Naive thymus-derived CD8-positive, alpha-beta T cell (primary cell): ENCODE measurements around the gene EPHA1. TPM values are rescaled to one million over a fixed set of nuclear protein-coding genes. Genes with fewer than 3 reads are reported as not detected.
A peak's percentile ranks its signal among the peaks of the same experiment; 100 is the strongest.

Source experiments
- ATAC-seq, 2 donors: fragments of 150-1000 bp; cut with Tn5 transposase in 1 of 2; sonication (Bioruptor Pico), chemical (Tn5 transposase) in 1 of 2; 1 replicate in 1 of 2; 2 replicates in 1 of 2; pipeline ENCODE4 v1.10.0; 2021; ENCODE audit warnings: mild to moderate bottlenecking in 2 of 2, moderate library complexity in 2 of 2
- POLR2A ChIA-PET: fragments of 350-600 bp; sonication (Branson Sonifier 250); formaldehyde crosslinking; loops from one replicate; lab custom pipeline; 2021; ENCODE audit warnings: antibody characterized with exemption; lab: Charles Lee
- DNase-seq, 10 donors: peaks; one replicate each; pipeline versions ENCODE4 v3.0.0 to v3.0.0-alpha.2; 2020 to 2022
- H3K27ac Mint-ChIP-seq, 10 donors: one replicate each; pipeline ENCODE4 v1.8.0; 2020 to 2022; ENCODE audit warnings: mild to moderate bottlenecking in 10 of 10, mixed read lengths in 10 of 10, moderate library complexity in 4 of 10, inconsistent platforms in 1 of 10
- H3K27me3 Mint-ChIP-seq, 5 donors: one replicate each; pipeline ENCODE4 v1.8.0; 2021 to 2022; ENCODE audit warnings: mixed read lengths in 5 of 5
- H3K36me3 Mint-ChIP-seq, 3 donors: one replicate each; pipeline ENCODE4 v1.8.0; 2020 to 2022; ENCODE audit warnings: mixed read lengths in 3 of 3, mild to moderate bottlenecking in 2 of 3, inconsistent platforms in 1 of 3
- H3K4me1 Mint-ChIP-seq, 4 donors: one replicate each; pipeline ENCODE4 v1.8.0; 2021 to 2022; ENCODE audit warnings: mixed read lengths in 4 of 4
- H3K4me3 Mint-ChIP-seq, 10 donors: one replicate each; pipeline ENCODE4 v1.8.0; 2020 to 2022; ENCODE audit warnings: mild to moderate bottlenecking in 10 of 10, mixed read lengths in 10 of 10, moderate library complexity in 6 of 10, inconsistent platforms in 1 of 10
- H3K9me3 Mint-ChIP-seq, 9 donors: one replicate each; pipeline ENCODE4 v1.8.0; 2020 to 2022; ENCODE audit warnings: mixed read lengths in 9 of 9, mild to moderate bottlenecking in 3 of 9, inconsistent platforms in 1 of 9, moderate library complexity in 1 of 9
- polyA plus RNA-seq, 3 donors: library from polyadenylated mRNA; unstranded; fragments of 300-500 nt; fragmentation: Illumina TruSeq; gene quantifications; one replicate each; pipeline ENCODE4 v1.2.3, GENCODE V29; 2021
- total RNA-seq, 8 experiments: library from RNA in 2 of 8; stranded (reverse) in 2 of 8; gene quantifications; one replicate each; pipeline ENCODE4 v1.2.3 and lab custom pipeline; 2021 to 2026

EPHA1 gene
- total RNA-seq (10 to 100 TPM; 44.8 to 44.9 TPM), polyA plus RNA-seq (10 to 100 TPM; 10.1 to 37.1 (median 16.2) TPM), total RNA-seq (lab: John Stamatoyannopoulos, UW) (6.1 to 84.3 (median 62.3) reads per million in 6 experiments)

GRCh38 chr7:143408686-143409561 lies at the start of gene EPHA1:
Gene EPHA1, minus strand, starts transcription at chr7:143408856. Its CDS starts 51 bp downstream, at chr7:143408805.
- H3K9me3 Mint-ChIP-seq = no peaks in the 10 kb centered on the region
- POLR2A ChIA-PET = interaction anchor here (0.6 to 11.1 kb wide), 12 partner anchors 8 to 169 kb away, joined by 3 to 184 read pairs (median 11); partner anchors contain the start of genes CASP2, GSTK1 and ZYX
- peak within 1 kb of the TSS; percentile 93 to 99 (median 94) for H3K4me3 Mint-ChIP-seq
- H3K27me3 Mint-ChIP-seq = peaks cover 0 to 11% (median 0%) of the 10 kb centered on the region in 5 donors
- peaks cover 0 to 20% (median 2%) of the 10 kb centered on the region in 3 donors for H3K36me3 Mint-ChIP-seq
- DNase-seq (peak; percentile 34 to 78 (median 56)), ATAC-seq (peak; percentile 73 to 78)
- peak within 1 kb of the TSS; percentile 89 to 99 (median 95) for H3K27ac Mint-ChIP-seq
- peaks cover 59 to 88% (median 80%) of the 10 kb centered on the region in 4 donors for H3K4me1 Mint-ChIP-seq

- Mint-ChIP-seq H3K4me1 (peaks cover 4 to 42% (median 14%) of the 10 kb centered on the region in 4 donors), H3K27me3 (no peaks in the 10 kb centered on the region), H3K9me3 (peaks cover 0 to 14% (median 4%) of the 10 kb centered on the region in 9 donors), H3K36me3 (peaks cover 8 to 40% (median 26%) of the 10 kb centered on the region in 3 donors), H3K4me3 (no peak overlapping the region), H3K27ac (no peak overlapping the region)
- DNase-seq (no peak), ATAC-seq (no peak)
- POLR2A ChIA-PET = no interaction called here
Measured at GRCh38 chr7:143458263-143458662, 49.6 kb upstream of the EPHA1 start.

- no peaks in the 10 kb centered on the region for H3K27me3 Mint-ChIP-seq
- DNase-seq = no peak
- H3K36me3 Mint-ChIP-seq = peaks cover 8 to 39% (median 27%) of the 10 kb centered on the region in 3 donors
- peaks cover 0 to 14% (median 4%) of the 10 kb centered on the region in 9 donors for H3K9me3 Mint-ChIP-seq
- peak overlapping the region in 1 of 10 donors; percentile 8 for H3K4me3 Mint-ChIP-seq
- peaks cover 14 to 52% (median 22%) of the 10 kb centered on the region in 4 donors for H3K4me1 Mint-ChIP-seq
- POLR2A ChIA-PET = no interaction called here
- ATAC-seq = no peak
- H3K27ac Mint-ChIP-seq = peak overlapping the region in 1 of 10 donors; percentile 40
Measured at GRCh38 chr7:143456992-143457793, 48.5 kb upstream of the EPHA1 start.

- POLR2A ChIA-PET = no interaction called here
- Mint-ChIP-seq H3K27ac (peak overlapping the region in 1 of 10 donors; percentile 59), H3K36me3 (peaks cover 8 to 39% (median 35%) of the 10 kb centered on the region in 3 donors), H3K4me3 (no peak overlapping the region), H3K9me3 (peaks cover 0 to 7% (median 3%) of the 10 kb centered on the region in 9 donors), H3K27me3 (no peaks in the 10 kb centered on the region), H3K4me1 (peaks cover 14 to 60% (median 24%) of the 10 kb centered on the region in 4 donors)
- DNase-seq = no peak
- ATAC-seq = no peak
Measured at GRCh38 chr7:143455942-143456341, 47.3 kb upstream of the EPHA1 start.

GRCh38 chr7:143455491-143455890 lies 46.8 kb upstream of the EPHA1 start:
- Mint-ChIP-seq H3K27me3 (no peaks in the 10 kb centered on the region), H3K9me3 (peaks cover 0 to 3% (median 0%) of the 10 kb centered on the region in 9 donors), H3K4me1 (peaks cover 14 to 60% (median 21%) of the 10 kb centered on the region in 4 donors), H3K36me3 (peaks cover 4 to 34% (median 30%) of the 10 kb centered on the region in 3 donors), H3K27ac (no peak overlapping the region), H3K4me3 (no peak overlapping the region)
- ATAC-seq (no peak), DNase-seq (no peak)
- POLR2A ChIA-PET = no interaction called here

GRCh38 chr7:143454091-143454680 lies 45.5 kb upstream of the EPHA1 start:
- Mint-ChIP-seq H3K27ac (peak overlapping the region in 2 of 10 donors; percentile 44 to 71), H3K27me3 (no peaks in the 10 kb centered on the region), H3K36me3 (peaks cover 0 to 30% (median 30%) of the 10 kb centered on the region in 3 donors), H3K9me3 (no peaks in the 10 kb centered on the region), H3K4me3 (no peak overlapping the region), H3K4me1 (peaks cover 14 to 60% (median 21%) of the 10 kb centered on the region in 4 donors)
- POLR2A ChIA-PET = no interaction called here
- DNase-seq (no peak), ATAC-seq (no peak)

- H3K27me3 Mint-ChIP-seq = no peaks in the 10 kb centered on the region
- POLR2A ChIA-PET = no interaction called here
- H3K9me3 Mint-ChIP-seq = no peaks in the 10 kb centered on the region
- peak overlapping the region in 2 of 10 donors; percentile 17 to 61 for H3K27ac Mint-ChIP-seq
- no peak for DNase-seq
- H3K4me1 Mint-ChIP-seq = peaks cover 14 to 44% (median 20%) of the 10 kb centered on the region in 4 donors
- no peak overlapping the region for H3K4me3 Mint-ChIP-seq
- ATAC-seq = no peak
- peaks cover 0 to 27% (median 26%) of the 10 kb centered on the region in 3 donors for H3K36me3 Mint-ChIP-seq
Measured at GRCh38 chr7:143452495-143452894, 43.8 kb upstream of the EPHA1 start.

- no peak for DNase-seq
- POLR2A ChIA-PET = no interaction called here
- Mint-ChIP-seq H3K27me3 (no peaks in the 10 kb centered on the region), H3K9me3 (no peaks in the 10 kb centered on the region), H3K4me1 (peaks cover 14 to 43% (median 20%) of the 10 kb centered on the region in 4 donors), H3K27ac (peak overlapping the region in 1 of 10 donors; percentile 17), H3K4me3 (no peak overlapping the region), H3K36me3 (peaks cover 0 to 22% (median 22%) of the 10 kb centered on the region in 3 donors)
- no peak for ATAC-seq
Measured at GRCh38 chr7:143451746-143452145, 43.1 kb upstream of the EPHA1 start.

- Mint-ChIP-seq H3K36me3 (peaks cover 0 to 18% (median 17%) of the 10 kb centered on the region in 3 donors), H3K4me1 (peaks cover 14 to 43% (median 20%) of the 10 kb centered on the region in 4 donors), H3K27ac (peak overlapping the region in 1 of 10 donors; percentile 8), H3K27me3 (no peaks in the 10 kb centered on the region), H3K4me3 (no peak overlapping the region), H3K9me3 (no peaks in the 10 kb centered on the region)
- DNase-seq (no peak), ATAC-seq (no peak)
- POLR2A ChIA-PET = no interaction called here
Measured at GRCh38 chr7:143451122-143451521, 42.5 kb upstream of the EPHA1 start.

GRCh38 chr7:143449793-143450192 lies 41.1 kb upstream of the EPHA1 start:
- DNase-seq (no peak), ATAC-seq (no peak)
- H3K4me1 Mint-ChIP-seq = peaks cover 14 to 33% (median 17%) of the 10 kb centered on the region in 4 donors
- no peak overlapping the region for H3K27ac Mint-ChIP-seq
- POLR2A ChIA-PET = no interaction called here
- no peaks in the 10 kb centered on the region for H3K9me3 Mint-ChIP-seq
- peaks cover 0 to 18% (median 13%) of the 10 kb centered on the region in 3 donors for H3K36me3 Mint-ChIP-seq
- H3K27me3 Mint-ChIP-seq = no peaks in the 10 kb centered on the region
- no peak overlapping the region for H3K4me3 Mint-ChIP-seq

GRCh38 chr7:143448429-143448828 lies 39.8 kb upstream of the EPHA1 start:
- H3K4me1 Mint-ChIP-seq = peaks cover 12 to 20% (median 14%) of the 10 kb centered on the region in 4 donors
- H3K27me3 Mint-ChIP-seq = no peaks in the 10 kb centered on the region
- no peak overlapping the region for H3K27ac Mint-ChIP-seq
- H3K4me3 Mint-ChIP-seq = no peak overlapping the region
- peaks cover 0 to 18% (median 13%) of the 10 kb centered on the region in 3 donors for H3K36me3 Mint-ChIP-seq
- POLR2A ChIA-PET = no interaction called here
- ATAC-seq = no peak
- no peak for DNase-seq
- H3K9me3 Mint-ChIP-seq = no peaks in the 10 kb centered on the region

- peaks cover 2 to 10% (median 6%) of the 10 kb centered on the region in 4 donors for H3K4me1 Mint-ChIP-seq
- POLR2A ChIA-PET = no interaction called here
- no peaks in the 10 kb centered on the region for H3K27me3 Mint-ChIP-seq
- no peak overlapping the region for H3K4me3 Mint-ChIP-seq
- no peaks in the 10 kb centered on the region for H3K9me3 Mint-ChIP-seq
- peaks cover 0 to 17% (median 15%) of the 10 kb centered on the region in 3 donors for H3K36me3 Mint-ChIP-seq
- no peak overlapping the region for H3K27ac Mint-ChIP-seq
- DNase-seq (no peak), ATAC-seq (no peak)
Measured at GRCh38 chr7:143447466-143447865, 38.8 kb upstream of the EPHA1 start.
